ENCODE data around the gene LNX1.

Gene LNX1

DNA sequence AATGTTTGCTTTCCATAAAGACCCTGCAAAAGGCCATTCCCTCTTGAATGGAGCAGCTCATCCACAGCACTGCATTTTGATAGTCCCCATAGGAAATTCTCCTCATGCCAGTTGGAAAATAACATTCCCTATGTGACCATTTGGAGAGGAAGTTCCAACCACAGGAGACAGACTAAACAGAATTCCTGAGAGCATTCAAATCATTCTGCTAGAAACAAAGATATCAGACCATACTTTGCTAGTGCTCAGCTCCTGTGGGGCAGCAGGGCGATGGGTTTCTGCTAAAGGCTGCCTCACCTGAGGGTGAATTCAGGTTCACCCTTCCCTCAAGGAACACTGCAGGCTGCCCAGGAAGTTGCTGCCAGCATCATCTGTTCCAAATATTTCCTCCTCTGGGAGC lies 58.8 kb downstream of the LNX1 start:
- no peak for FAIRE-seq

DNA sequence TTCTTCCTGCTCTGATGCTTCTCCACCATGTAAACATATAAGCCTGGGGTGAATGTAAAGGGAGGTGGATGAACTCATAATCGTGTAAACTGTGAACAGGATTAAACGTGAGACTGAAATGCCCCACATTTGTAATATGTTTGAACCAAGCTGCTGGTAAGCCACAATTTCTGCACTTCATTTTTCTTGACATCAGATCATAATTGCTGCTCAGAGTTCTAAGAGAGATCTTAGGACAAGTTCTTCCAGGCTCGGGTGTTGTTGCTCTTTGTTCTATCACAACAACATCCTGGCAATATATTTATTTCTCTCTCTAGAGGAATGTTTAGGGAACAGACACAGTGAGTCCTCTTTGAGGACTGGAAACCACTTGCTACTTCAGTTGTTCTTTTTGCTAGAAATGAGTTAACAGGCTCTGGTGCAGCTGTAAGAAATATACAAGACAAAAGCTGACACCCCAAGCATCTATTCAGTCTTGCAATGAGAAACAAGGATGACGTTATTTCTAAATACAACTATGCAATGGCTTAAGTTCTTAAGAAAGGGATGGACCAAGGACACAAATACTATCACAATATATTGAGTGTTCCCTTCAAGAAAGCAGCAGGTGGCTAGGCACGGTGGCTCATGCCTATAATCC lies 59.6 kb downstream of the LNX1 start:
- FAIRE-seq = no peak

DNA sequence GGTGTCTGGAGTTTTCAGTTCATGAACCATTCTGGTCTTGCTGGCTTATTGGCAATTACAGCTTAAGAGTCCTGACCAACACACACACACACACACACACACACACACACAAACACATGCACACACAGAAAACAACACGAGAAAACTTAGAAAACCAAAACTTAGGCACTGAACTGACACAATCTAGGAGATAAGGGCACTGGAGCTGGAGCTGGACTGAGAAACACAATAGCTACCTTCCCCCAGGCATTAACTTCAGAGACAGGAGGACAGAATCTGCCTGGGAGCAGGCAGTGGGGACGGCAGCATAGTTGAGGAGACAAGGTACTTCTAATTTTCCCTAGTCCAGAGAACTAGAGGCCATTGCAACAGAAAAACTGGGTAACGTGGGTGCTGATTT lies 62.3 kb downstream of the LNX1 start:
- no peak for FAIRE-seq

DNA sequence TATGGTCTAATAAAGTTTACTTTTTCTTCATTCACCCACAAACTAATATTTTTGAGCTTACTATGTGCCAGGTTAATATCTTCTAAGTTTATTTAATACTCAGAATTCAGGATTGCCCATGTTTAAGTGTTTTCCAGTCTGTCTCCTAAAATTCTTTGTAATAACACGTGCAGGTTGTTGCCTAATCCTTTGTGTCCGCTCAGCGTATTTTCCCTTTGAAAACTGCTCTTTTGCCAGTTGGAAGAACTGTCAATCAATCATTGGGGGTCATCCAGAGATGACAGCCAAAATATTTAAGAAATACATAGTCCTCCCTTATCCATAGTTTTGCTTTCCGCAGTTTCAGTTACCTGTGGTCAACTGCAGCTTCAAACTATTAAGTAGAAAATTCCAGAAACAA lies 63.4 kb downstream of the LNX1 start:
- FAIRE-seq = no peak

DNA sequence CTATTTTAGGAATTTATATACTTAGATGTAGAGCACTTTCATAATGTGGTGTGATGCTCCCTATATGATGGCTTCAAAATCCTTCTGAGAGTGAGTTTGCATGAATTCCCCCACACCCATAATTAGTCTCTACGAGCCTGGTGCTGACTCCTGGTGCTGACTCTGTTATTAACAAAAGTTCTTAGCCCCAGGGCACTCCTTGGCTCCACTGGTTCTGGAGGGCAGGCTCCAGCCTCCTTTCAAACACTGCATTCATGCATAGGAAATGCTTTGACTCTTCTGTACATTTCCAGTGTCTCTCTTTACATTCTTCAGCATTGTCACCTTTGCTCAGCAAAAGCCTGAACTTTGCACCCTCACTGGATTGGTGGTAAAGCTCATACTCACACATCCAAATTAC lies 64.0 kb downstream of the LNX1 start:
- no peak for FAIRE-seq

DNA sequence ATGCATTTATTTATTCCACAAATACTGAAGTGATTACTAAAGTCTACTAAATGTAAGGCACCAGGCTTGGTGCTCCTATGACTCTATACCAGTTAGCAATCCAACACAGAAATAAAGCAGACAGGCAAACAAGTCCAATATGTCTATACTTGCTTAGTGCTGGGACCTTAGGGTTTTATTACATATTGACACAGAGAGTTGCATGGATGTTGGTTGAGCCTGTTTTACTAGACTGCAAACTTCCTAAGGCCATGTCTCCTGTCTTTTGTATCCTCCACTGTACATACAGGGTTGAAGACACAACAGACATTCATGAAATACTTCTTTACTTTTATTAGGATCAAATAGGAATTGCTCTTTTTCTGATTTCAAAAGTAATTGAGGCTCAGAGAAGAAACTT lies 69.0 kb downstream of the LNX1 start:
- no peak for FAIRE-seq

DNA sequence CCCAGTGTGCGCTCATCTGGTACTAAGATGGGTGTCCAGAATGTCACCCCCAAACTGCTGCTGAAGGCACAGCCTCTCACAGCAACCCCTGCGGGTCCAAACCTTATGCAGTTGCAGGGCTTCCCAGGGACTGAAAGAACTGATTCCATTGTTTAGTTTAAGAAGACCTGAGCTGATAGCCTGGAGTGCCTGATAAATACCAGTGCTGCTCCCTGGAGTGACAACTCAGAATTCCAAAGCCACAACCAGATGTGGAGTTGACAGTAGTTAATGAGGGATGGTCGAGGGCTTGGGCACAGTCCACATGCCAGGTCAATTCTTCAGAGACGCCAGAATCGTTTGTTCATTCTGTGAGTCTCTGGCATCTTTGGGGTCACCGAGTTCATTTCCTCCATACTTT lies 71.2 kb downstream of the LNX1 start:
- no peak for FAIRE-seq

DNA sequence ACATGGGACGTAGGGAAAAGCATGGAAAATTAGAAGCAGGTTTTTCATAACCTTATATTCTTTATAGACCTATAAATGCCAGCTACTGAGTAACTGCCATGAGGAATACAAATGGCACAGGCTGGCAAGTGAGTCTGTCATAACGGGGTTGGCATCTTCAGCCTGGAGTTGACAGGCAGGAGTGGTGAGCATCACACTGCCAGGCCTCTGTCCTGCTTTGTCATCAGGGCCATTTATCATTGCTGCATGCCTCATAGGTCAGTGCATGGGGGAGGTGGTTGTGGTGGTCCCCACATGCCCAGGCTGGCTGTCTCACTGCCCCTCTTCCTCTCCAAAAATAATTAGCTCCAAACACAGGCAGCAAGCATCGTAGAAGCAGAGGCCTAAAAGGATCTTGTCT lies 72.5 kb downstream of the LNX1 start:
- FAIRE-seq = no peak

DNA sequence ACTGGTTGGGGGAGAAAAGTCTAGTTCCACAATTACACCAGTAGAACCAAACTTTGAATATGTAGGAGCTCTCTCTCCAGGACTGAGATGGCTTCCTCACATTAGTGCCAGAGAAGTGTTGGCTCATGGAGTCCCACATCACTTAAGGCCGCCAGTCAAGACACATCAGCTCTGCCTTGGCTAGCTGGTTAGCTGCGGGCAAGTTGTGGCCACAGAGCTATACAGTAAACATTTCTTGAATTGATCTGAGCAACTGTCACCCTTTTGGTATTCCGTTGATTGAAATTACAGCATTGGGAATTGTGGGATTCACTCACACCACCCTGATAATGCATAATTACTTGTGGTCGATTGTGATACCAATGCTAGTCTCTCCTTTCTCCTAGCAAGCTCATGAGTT lies 76.2 kb downstream of the LNX1 start:
- FAIRE-seq = no peak

DNA sequence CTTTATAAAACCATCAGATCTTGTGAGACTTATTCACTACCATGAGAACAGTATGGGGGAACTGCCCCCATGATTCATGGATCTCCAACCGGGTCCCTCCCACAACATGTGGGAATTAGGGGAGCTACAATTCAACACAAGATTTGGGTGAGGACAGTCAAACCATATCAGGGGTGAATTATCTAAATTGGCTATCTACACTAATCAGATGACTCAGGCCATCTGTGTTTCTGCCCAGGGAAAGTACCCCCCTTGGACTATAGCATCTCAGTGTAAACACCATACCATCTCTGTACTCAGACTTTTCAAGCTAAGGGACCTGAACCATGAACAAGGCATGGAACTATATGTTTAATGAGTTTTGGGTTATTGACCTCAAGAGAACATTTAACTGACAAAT lies 76.8 kb downstream of the LNX1 start:
- no peak for FAIRE-seq

DNA sequence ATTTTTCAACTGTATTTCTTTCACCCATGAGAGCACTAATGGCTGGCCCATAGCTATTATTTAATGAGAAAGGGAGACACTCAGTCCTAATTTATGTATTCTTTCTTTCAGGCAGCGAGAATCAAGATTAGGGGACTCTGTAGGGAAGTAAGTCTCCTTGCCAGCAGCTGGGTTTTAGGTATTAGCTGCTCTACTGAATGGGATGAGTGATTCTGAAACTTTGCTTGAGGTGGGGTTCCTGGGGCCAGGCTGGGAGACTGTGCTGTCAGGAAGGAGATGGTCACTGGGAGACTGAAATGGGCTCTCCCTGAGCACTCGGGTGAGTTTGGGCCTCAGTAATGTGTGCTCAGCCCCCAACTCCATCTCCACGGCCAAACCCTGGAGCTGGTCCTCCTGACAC lies 78.7 kb downstream of the LNX1 start:
- no peak for FAIRE-seq

DNA sequence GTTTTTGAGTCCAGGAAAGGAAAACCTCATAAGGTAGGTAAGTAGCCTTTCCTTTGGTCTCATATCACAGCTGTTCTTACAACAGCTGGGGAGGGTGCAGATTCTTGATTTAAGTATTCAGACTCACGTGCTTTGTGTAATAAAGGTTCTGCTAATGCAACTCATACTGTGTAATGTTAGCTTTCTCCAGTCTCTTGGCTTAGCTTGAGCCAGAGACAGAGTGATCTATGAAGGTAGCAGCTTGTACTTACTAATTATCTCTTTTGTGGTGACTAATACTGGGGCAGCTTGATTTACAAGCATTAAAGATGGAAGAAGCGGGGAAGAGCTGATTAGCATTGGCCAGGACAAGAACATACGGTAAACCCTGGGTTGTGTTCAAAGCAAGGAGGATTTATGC lies 80.3 kb downstream of the LNX1 start:
- no peak for FAIRE-seq

DNA sequence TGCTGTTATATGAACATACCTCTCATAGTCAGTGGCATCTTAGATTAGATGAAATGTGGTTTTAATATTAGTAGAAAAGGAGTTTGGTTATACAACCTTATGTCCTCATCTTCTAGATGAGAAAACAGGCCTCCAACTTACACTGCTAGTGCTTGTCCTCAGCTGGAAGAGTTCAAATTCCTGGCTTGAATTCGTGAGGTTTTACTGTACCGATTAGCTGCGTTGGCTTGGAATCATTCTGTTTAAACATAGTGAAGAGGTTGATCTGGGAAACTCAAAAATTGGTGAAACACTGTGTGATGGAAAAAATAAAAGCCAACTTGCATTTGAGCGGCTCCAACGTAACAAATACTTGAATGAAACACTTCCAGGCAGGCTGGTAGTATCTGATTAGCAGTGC lies 81.0 kb downstream of the LNX1 start:
- FAIRE-seq = no peak

DNA sequence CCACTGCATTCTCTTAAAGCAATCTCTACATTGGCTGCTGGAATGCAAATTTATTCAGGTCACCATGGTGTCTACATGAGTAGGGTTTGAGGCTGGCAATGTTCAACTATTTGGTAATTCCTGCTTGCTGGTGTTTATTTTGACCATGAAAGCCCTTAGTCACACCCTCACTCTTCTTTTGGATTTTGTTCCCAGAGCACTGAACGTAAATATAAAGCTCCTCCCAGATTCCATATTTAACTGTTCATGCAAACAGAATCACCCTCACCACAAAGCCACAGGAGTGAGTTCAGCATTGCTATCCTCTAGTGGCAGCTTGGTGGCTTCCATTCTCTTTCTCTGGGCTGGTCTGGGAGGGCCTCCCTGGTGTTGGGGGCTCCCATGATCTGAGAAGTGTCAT lies 82.8 kb downstream of the LNX1 start:
- no peak for FAIRE-seq

DNA sequence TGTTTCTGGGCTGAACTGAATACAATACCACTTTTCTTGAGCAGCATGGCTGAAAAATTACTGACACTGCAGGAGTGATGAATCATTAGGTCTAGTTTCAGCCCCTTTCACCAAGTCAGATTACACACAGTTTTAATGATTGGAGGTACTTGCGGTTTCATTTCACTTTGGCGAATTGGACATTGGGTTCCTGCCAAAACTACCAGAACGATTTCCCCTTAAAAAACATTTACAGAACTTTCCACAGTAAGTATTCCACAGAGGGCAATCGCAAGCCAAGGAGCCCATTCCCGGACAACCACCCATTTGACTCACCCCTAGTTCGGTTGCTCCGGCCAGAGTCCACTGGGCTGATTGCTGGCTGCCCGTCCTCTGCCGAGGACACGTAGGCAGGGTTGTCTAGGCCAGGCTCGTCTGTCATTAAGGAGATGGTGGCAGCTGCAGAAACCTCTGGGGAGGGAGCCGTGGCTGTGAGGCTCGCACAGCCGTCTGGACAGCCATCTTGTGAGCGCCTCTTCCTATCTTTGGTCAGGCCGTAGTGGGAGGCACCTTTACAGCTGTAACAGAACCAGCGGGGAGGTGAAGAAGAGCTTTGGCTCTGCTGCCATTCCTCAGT lies 83.5 kb downstream of the LNX1 start:
- FAIRE-seq = no peak

DNA sequence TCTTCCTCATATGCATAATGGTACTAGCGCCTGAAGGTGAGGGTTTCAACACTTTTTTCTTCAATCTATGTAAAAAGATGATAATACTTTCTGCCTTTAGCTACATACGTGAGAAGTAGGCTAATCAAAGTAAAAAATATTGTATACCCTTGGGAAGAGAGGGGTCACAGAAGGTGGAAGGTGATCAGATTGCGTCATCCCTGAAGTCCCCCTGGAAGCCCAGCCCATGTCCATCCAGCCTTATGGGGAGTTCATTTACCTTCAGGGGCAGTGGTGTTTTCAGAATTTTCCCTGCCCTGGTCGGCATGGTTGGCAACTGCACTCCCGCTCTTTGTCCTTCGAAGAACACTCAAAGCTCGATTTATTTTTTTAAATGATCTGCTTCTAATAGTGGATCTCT lies 84.2 kb downstream of the LNX1 start:
- FAIRE-seq = no peak

DNA sequence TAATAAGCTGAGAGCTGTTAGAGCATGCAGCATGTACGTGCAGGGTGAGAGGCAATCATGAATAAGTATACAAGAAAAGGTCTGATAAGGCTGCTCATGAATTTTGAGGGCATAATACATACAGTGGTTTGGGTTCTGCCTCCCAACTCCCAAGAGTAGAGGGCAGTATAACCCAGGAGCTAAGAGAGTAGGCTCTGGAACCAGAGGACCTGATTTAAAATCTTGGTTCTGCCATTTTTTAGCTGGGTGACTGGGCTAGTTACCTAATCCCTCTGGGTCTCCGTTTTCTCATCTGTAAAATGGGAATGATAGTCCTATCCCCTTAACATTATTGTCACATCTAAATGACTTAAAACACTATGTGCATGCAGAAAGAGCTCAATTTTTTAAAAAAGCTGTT lies 85.3 kb downstream of the LNX1 start:
- no peak for FAIRE-seq

DNA sequence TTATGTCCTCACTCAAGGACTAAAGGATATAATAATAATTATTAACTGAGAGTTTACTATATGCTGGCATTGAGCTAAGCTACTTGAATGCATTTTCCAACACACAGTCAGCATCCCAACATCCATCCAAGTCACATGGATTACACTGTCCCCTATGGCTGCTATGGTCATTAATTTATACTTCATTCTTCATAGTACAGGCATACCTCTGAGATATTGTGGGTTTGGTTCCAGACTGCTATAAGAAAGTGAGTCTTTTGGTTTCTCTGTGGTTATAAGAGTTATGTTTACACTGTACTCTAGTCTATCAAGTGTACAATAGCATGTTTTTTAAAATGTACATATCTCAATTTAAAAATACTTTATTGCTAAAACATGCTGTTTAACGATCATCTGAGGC lies 89.2 kb downstream of the LNX1 start:
- no peak for FAIRE-seq

DNA sequence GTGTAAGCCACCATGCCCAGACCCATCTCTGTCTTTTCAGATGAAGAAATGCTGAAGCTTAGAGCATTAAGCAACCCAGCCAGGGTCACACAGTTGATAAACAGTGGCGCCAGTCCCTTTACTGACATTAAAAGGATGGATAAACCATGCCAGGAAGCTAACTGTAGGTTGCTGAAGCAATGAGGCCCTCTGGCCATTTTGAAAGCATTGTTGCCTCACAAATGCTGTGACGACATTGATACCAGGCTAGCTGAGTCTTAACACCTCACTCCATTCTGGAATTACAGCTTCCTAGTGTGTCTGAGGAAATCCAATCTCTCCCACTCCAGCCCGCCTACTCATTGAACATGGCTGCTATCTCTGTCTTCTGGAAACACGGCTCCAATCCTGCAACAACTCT lies 89.7 kb downstream of the LNX1 start:
- FAIRE-seq = no peak

DNA sequence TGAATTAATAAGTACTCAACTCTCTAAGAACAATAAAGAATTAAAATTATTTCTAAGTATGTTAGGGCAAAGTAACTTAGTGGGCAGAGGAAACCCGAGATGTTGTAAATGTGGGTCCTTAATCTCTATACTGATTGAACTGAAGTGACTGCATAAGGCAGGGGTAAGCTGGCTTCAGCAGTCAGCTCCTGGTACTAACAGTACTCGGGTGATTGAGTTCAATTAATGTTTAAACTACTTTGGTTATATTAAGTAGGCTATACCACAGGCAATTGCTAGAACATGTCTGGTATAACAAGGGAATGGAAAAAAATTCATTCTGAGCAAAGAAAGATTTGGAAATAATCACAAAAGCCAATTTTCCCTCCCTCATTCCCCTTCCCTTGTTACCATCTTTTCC lies 90.7 kb downstream of the LNX1 start:
- no peak for FAIRE-seq

DNA sequence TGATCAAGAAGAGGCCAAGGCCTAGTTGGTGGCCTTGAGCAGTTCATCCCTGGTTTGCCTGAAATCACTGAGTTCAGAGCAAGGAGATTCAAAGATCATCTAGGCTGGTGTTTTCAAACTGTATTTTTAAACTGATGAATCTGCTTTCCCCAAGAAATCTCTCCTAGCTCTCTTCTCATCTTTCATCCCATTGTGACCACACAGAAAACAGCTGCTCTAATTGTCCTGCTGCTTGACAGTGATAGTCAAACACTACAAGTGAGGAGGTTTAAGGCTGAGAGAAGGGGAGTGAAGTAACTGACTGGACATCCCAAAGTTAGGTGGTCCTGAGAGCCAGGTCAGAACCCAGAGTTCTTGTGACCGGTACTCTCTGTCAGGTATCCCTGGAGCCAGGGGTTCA lies 91.5 kb downstream of the LNX1 start:
- no peak for FAIRE-seq

DNA sequence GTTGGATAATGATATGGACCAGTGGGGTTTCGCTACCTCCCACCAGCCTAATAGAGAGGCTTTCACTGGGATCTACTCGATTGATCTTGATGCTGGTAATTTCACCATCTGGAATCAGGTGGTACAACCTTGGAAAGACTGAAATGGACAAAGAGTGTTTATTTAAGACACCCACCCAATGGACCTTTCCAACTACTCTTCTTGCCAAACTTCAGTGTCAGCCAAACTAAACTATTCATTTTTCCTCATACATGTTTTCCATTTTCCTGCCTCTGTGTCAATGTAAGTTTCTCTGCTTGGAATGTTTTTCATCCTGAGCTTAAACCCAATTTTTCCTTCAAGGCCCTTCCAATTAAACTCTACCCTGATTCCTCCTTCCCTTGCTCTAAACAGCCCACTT lies 92.6 kb downstream of the LNX1 start:
- no peak for FAIRE-seq

DNA sequence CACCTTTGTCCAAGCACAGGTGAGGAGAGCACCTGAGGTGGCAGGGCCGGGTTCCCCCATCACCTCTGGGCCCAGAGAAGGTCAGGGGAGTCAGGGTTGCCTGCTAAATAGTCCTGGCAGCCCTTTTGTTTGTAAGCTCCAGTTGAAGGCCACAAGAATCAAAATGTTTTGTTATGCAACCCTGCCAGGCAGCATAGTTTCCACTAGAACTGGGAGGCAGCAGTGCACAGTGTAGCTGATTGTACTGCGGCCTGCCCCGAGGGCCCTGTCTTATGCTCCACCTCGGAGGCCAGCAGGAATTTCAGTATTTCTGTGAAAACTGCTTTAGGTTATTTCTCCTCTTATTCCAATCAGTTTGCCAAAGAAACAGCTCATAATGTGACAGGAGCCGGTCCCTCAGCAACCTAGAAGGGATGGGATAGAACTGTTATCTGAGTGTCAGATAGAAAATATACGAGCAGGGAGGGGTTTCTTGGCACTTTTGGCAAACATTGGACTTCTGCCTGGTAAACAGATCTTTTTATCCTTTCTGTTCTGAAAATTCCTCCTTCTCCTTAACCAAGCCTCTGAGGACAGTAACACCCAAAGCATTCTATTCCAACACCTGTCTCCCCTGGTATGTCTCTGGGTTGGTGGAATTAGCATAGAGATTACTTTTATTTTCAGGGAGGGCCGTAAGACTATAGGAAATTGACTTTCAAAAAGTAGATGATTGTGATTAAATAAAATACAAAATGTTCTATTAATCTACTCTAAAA lies 93.6 kb downstream of the LNX1 start:
- no peak for FAIRE-seq

DNA sequence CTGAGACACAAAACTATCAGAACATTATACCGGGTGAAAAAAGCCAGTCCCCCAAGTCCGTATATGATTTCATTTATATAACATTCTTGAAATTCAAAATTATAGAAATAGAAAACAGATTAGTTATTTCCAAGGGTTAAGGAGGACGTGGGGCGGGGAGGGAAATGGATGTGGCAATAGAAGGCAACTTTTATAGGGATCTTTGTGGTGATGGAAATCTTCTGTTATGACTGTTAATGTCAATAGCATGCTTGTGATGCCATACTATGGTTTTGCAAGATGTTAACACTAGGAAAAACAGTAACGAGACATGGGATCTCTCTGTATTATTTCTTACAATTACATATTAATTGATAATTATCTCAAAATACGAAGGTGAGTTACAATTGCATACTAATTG lies 96.4 kb downstream of the LNX1 start:
- FAIRE-seq = no peak

Data from islet of Langerhans (tissue), 1 donor.